ENCODE data around the gene PHAF1.

DNA sequence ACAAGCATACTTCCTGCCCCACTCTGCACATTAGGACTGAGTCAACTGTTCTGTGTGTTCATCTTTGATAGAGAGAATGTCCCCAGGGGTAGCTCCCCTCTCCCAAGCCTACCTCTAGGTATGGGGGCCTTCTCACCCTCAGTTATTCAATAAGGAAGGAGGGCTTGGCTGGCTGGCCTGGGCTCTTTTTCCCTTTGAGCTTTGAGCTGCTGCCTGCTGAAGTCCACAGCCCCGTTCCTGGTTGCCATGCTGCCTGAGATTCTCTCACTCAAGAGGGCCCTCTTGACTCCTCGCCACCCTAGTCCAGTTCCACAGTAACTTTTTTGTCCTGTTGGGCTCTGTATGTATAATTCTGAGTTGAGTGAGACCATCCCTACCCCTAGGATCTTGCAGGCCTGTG, 36.0 kb downstream of the PHAF1 start:
- TF ChIP-seq, protein P1, sequence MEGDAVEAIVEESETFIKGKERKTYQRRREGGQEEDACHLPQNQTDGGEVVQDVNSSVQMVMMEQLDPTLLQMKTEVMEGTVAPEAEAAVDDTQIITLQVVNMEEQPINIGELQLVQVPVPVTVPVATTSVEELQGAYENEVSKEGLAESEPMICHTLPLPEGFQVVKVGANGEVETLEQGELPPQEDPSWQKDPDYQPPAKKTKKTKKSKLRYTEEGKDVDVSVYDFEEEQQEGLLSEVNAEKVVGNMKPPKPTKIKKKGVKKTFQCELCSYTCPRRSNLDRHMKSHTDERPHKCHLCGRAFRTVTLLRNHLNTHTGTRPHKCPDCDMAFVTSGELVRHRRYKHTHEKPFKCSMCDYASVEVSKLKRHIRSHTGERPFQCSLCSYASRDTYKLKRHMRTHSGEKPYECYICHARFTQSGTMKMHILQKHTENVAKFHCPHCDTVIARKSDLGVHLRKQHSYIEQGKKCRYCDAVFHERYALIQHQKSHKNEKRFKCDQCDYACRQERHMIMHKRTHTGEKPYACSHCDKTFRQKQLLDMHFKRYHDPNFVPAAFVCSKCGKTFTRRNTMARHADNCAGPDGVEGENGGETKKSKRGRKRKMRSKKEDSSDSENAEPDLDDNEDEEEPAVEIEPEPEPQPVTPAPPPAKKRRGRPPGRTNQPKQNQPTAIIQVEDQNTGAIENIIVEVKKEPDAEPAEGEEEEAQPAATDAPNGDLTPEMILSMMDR (conservative IDR thresholded peaks at IDR 0.05 in 1 of 2, IDR thresholded peaks at IDR 0.05 in 1 of 2; ENCODE audit: low read depth in 1 of 2, low read length in 2 of 2), result no peak
- no peak for TF ChIP-seq EZH2 (IDR thresholded peaks at IDR 0.05; ENCODE audit: low read length, missing control alignments)
